Measurements from ENCODE around the gene MYBPC3.

GRCh38 chr11:47336595-47336994, 15.9 kb downstream of the MYBPC3 start:
- TF ChIP-seq, protein P1, sequence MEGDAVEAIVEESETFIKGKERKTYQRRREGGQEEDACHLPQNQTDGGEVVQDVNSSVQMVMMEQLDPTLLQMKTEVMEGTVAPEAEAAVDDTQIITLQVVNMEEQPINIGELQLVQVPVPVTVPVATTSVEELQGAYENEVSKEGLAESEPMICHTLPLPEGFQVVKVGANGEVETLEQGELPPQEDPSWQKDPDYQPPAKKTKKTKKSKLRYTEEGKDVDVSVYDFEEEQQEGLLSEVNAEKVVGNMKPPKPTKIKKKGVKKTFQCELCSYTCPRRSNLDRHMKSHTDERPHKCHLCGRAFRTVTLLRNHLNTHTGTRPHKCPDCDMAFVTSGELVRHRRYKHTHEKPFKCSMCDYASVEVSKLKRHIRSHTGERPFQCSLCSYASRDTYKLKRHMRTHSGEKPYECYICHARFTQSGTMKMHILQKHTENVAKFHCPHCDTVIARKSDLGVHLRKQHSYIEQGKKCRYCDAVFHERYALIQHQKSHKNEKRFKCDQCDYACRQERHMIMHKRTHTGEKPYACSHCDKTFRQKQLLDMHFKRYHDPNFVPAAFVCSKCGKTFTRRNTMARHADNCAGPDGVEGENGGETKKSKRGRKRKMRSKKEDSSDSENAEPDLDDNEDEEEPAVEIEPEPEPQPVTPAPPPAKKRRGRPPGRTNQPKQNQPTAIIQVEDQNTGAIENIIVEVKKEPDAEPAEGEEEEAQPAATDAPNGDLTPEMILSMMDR (IDR thresholded peaks at IDR 0.05; ENCODE audit: borderline replicate concordance, extremely low read depth, low read length, poor library complexity, severe bottlenecking), result no peak
- TF ChIP-seq EZH2 (IDR thresholded peaks at IDR 0.05; ENCODE audit: borderline replicate concordance, low read depth, low read length, severe bottlenecking), result no peak

Measured in DND-41 (cell line).